Activated T-helper 1 cell treated with anti-CD3 and anti-CD28 coated beads, Interleukin-2, amount 50 U/mL, for 16 hours (primary cell): ENCODE data around the gene TBC1D10A.

Experiments
- DNase-seq, 2 donors: peaks; one replicate each; pipeline ENCODE4 v3.0.0-alpha.2; 2020; ENCODE audit warnings: low read depth in 1 of 2, low spot score in 1 of 2

Gene TBC1D10A

DNA sequence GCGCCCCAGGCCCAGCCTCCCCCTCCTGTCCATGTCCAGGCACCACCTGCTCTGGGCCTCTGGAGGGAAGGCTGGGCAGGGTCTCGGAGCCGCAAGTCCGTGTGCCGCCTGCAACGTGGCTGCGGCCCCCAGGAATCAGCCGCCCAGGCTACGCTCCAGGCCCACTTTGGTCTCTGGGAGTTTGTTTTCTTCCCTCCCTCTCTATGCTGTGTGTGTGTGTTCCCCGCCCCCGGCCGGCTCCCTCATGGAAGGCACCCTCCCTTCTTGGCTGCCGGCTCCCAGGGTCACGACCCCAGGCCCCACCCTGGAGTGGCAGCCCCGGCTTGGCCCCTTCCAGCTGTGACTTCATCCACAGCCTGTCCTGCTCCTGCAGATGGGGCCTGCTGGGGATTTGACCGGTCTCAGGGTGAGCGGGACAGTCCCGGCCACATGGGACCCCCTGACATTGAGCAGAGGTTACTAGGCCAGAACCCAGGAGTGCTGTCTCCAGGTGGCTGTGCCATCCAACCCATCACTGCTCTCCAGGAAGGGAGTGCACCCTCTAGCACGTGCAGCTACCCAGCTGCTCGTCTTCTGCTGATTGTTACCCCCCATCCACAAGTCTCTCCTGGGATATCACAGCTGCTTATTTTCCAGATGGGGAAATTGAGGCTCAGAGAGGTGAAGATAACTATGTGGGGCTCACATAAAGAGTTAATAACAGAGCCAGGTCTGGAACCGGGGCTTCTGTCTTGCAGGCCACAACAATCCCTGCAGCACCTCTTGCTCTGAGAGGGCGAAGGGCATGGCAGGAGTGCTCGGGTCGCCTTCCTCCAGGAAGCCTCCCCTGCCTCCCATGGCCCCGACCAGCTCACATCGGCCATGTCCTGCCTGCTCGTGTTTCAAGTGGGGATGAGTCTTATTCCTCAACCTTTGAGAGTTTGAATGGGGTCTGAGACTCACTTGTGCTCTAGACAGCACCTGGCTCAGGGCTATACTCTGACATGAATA is 77.4 kb downstream of the TBC1D10A start:
- no peak for DNase-seq

DNA sequence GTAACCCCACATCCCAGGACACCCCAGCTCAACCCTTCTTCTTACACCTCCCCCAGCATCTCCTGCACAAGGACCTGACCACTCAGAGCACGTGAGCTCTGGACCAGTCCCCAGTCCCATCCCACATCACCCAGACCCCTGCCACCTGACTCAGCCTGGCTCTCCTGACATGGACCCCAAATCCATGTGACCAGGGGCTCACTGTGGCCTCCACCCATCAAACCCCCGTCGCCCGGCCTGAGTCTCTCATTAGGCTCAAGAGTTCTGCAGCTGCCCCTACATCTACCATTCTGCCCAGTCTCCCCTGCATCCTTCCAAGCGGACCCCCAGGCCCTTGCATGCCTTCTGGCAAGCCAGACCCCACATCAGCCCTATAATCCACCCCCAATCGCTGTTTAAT is 78.3 kb downstream of the TBC1D10A start:
- DNase-seq: no peak

DNA sequence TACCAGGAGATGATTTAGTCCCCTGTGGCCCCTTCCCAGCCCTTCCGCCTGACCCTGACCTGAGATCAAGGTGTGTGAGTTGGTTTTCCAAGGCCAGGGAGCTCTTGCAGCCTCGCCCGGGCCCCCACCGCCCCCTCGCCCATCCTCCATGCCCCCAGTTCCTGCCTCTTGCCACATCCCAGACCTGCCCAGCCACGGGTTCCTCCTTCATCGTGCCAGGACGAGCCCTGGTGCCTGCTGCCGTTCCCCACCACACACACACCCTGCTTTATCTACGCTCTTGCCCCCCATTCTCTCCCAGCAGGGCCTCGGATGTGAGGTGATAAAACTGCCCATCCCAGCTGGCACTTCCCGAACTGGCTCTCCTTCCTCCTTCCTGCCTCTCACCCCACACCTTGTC is 78.8 kb downstream of the TBC1D10A start:
- no peak for DNase-seq

DNA sequence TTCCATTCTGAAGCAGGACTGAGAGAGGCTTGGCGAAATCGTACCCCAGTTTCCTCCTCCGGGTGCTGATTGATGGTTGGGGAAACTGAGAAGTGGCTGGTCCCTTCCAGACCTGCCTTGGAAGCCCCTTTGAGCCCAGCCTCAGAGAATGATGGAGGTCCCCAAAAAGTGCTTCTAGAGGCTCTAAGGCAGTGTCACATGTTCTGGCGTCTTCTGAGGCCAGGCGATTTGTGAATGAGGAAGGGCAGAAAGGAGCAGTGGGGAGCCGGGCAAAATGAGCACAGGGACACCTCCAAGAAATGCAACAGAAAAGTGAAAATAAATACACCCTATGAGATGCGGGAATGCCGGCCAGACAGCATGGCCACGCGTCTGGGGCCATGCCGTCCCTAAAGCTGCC is 79.2 kb downstream of the TBC1D10A start:
- no peak for DNase-seq

DNA sequence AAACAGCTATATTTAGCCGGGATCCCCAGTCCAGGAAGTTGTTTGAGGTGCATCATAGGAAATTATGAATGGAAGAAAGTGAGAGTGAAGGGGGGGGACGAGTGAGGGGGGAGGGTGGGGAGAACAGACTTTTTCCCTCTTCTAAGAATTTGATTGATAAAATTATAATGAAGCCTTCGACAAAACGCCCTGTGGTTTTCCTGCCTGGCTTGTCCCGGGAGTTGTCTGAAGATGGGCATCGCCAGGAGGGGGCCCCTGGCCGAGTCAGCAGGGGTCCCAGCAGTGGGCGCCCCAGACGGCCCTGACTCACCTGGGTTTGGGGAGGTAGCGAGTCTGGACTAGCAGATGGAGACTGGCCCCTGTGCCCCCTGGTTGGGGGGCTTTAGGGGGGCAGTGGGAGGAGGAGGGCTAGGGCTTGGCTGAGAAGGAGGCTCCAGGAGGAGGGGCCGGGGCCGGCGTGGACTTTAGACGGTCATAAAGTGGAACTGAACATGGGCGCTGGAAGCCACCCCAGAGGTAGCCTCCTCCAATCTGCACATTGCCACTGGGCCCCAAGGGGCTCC is 79.8 kb downstream of the TBC1D10A start:
- DNase-seq: no peak

DNA sequence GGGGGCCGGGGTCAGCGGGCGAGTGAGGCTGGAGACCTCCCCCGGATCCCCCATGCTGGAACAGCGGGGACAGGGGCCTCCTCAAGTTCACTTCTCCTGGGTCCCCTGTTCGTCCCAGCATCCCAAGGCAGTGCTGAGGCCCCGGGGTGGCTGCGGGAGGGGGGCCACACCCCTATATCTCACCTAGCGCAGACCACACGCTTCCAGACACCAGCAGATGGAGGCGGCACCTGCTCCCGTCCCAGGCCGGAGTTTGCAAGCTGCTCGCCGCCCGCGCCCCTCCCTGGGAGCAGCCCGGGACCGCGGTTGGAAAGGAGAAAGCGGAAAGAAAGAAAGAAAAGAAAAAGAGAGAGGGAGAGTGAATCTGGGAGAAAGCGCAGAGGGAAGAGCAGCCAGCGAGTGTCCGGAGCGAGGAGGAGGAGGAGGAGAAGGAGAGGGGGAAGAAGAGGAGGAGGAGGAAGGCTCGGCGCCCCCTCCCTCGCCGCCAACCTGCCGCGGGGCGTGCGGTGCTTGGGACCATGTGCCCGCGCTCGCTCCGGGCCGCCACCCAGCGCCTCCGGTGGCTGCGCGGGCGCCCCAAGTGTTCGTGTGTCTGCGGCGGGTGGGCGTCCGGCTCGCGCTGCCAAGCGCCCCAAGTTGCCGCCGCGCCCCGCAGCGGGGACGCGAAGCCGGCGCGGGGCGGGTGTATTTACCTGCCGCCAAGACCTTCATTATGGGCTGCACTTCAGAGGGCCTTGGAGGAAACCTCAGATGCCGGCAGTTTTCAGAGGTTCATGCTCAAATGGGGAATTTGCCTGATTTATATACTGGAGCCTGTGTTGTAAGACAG is 80.5 kb downstream of the TBC1D10A start, which contains the start of gene LIF:
TSS of gene LIF (minus strand) at position 775 of the 829 bp plus-strand sequence. CDS start at position 711, 64 bp downstream.
- DNase-seq: peak in 1 of 2 donors; percentile 30

DNA sequence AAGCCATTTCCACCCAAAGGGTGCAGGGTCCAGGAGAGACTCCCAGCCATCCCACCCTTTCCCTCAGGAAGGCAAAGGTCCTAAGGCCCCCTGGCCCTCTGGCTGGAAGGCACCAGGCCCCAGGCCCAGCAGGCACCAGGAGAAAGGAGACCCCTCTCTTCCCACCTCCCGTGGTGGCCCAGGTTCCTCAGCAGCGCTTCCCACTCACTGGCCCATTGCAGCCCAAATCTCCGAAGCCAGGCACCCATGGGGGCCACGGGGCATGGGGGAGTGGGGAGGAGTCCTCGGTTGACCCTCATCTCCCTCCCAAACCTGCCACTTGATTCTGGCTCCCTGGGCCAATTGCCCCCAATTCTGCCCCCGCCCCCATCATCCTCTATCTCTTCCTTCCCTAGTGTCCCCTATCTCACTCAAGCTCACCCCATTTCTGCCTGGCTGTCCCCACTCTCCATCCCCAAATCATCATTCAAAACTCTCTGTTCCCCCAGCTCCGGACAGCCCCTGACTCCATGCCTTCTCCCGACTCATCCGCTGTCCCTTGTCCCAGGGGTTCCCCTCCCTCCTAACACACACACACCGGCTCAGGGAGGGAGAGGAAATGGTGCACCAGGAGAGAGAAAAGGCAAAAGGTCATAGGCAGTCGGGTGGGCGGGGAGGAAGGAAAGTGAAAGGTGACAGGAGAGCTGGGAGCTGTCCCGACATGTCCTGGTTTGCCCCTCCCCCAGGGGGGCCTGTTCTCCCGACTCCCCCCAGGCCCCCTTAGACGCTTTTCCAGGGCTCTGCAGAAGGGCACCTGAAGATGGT is 81.4 kb downstream of the TBC1D10A start:
- no peak for DNase-seq

DNA sequence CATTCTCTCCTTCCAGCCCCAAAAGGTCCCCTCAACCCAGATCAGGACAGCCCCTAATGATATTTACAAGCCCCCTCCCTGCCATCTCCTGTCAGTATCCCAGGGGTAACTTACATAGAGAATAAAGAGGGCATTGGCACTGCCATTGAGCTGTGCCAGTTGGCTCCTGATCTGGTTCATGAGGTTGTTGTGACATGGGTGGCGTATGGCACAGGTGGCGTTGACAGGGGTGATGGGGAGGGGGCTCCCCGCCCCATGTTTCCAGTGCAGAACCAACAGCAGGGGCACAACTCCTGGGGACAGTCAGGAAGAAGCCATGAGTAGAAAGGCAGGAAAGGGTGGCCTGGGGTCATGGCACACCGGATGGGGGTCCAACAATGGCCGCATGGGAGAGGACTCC is 82.1 kb downstream of the TBC1D10A start:
- no peak for DNase-seq

DNA sequence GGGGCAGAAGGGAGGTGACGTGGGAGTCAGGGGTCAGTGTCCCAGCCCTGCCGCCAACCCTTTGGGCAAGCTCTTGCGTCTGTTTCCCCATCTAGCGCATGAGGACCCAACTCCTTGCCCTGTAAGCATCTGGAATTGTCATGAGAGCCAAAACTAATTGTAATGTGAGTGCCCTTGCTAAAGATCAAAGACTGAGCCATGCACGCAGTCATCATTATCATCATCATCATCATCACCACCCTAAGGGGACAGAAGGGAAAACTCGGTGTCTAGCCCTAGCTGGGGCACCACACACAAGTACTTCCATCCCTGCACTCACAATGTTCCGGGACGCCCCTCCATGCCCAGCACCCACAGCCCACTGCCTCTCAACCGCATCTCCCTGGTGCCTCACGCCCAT is 82.7 kb downstream of the TBC1D10A start:
- no peak for DNase-seq

DNA sequence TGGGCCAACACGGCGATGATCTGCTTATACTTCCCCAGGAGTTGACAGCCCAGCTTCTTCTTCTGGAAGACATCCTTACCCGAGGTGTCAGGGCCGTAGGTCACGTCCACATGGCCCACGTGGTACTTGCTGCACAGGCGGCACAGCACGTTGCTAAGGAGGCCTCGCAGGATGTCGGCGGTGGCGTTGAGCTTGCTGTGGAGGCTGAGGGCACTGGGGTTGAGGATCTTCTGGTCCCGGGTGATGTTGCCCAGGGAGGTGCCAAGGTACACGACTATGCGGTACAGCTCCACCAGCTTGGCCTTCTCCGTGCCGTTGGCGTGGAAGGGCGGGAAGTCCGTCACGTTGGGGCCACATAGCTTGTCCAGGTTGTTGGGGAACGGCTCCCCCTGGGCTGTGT is 83.1 kb downstream of the TBC1D10A start:
- no peak for DNase-seq
